NCI-H2081 (cell line): ENCODE measurements around the gene NOTCH4.
"Not testable (repeated sequence)": the region's sequence is repeated elsewhere in the genome, so short reads cannot be mapped to it uniquely, and the experiment has no call there.

Source experiments
- DNase-seq, 2 experiments: peaks; one replicate each; lab custom pipeline; 2025; lab: John Stamatoyannopoulos, UW

The NOTCH4 gene

GRCh38 chr6:32218167-32218566 is 5.7 kb downstream of the NOTCH4 start:
- DNase-seq, result no peak

- no peak for DNase-seq
Observed at GRCh38 chr6:32216998-32217397, 6.9 kb downstream of the NOTCH4 start.

GRCh38 chr6:32216285-32216684 is 7.6 kb downstream of the NOTCH4 start:
- no peak for DNase-seq

- DNase-seq, result no peak
Observed at GRCh38 chr6:32215617-32216016, 8.2 kb downstream of the NOTCH4 start.

- DNase-seq, result no peak
Observed at GRCh38 chr6:32214126-32214525, 9.7 kb downstream of the NOTCH4 start.

GRCh38 chr6:32213649-32214048 is 10.2 kb downstream of the NOTCH4 start:
- DNase-seq, result no peak

- no peak for DNase-seq
Observed at GRCh38 chr6:32212076-32212760, 11.6 kb downstream of the NOTCH4 start.

- DNase-seq, result not testable (repeated sequence)
Observed at GRCh38 chr6:32211432-32211831, 12.4 kb downstream of the NOTCH4 start.

GRCh38 chr6:32210191-32210601 is 13.7 kb downstream of the NOTCH4 start:
- no peak for DNase-seq

- no peak for DNase-seq
Observed at GRCh38 chr6:32208996-32209395, 14.9 kb downstream of the NOTCH4 start.

- DNase-seq, result no peak
Observed at GRCh38 chr6:32204268-32204715, 19.6 kb downstream of the NOTCH4 start.

- peak; percentile 13 to 25 for DNase-seq
Observed at GRCh38 chr6:32203426-32204267, 20.2 kb downstream of the NOTCH4 start.

GRCh38 chr6:32202186-32202585 is 21.7 kb downstream of the NOTCH4 start:
- DNase-seq, result no peak

- no peak for DNase-seq
Observed at GRCh38 chr6:32200711-32201475, 23.0 kb downstream of the NOTCH4 start.

GRCh38 chr6:32198866-32199265 is 25.0 kb downstream of the NOTCH4 start:
- no peak for DNase-seq

GRCh38 chr6:32198345-32198696 is 25.5 kb downstream of the NOTCH4 start:
- no peak for DNase-seq

- no peak for DNase-seq
Observed at GRCh38 chr6:32196682-32197616, 26.9 kb downstream of the NOTCH4 start.

GRCh38 chr6:32195902-32196681 is 27.8 kb downstream of the NOTCH4 start:
- peak; percentile 79 to 81 for DNase-seq

- peak; percentile 99 for DNase-seq
Observed at GRCh38 chr6:32195652-32195901, 28.3 kb downstream of the NOTCH4 start.

- DNase-seq, result peak in 1 of 2 experiments; percentile 35
Observed at GRCh38 chr6:32194825-32195651, 28.8 kb downstream of the NOTCH4 start.
